HCT116 (cell line): Measurements from ENCODE around the gene RELL1. TPM values are rescaled to one million over a fixed set of nuclear protein-coding genes. Genes with fewer than 3 reads are reported as not detected.

Experiments
- ATAC-seq: fragments of 200-7000 bp; cut with Tn5 transposase; 2 replicates; pipeline ENCODE4 v1.9.1; 2020; ENCODE audit warnings: mild to moderate bottlenecking, moderate library complexity
- BruUV-seq: library from RNA; stranded (reverse); fragments of 400-500 nt; replicated peaks from 2 replicates; lab custom pipeline; 2021; lab: Mats Ljungman, UMichigan
- CTCF ChIA-PET: fragments of 300-600 bp; sonication (Branson Sonifier 250); formaldehyde crosslinking; loops from one replicate; lab custom pipeline; 2021; ENCODE audit warnings: antibody characterized with exemption; lab: Charles Lee
- POLR2A ChIA-PET: fragments of 300-600, 350-600 bp; sonication (Branson Sonifier 250); formaldehyde crosslinking; loops from one replicate; lab custom pipeline; 2021; ENCODE audit warnings: antibody characterized with exemption; lab: Charles Lee
- RAD21 ChIA-PET, 2 experiments: fragments of 300-600 bp; sonication (Branson Sonifier 250); formaldehyde crosslinking; loops; one replicate each; lab custom pipeline; 2023; ENCODE audit warnings: low total read pairs in 2 of 2; ENCODE audit not compliant: uncharacterized antibody in 2 of 2, unreplicated experiment in 2 of 2, low non-redundant PET in 1 of 2; lab: Charles Lee
- DNase-seq: peaks from one replicate; pipeline ENCODE4 v3.0.0-alpha.2; 2010; ENCODE audit warnings: low read depth, low spot score
- H2AFZ ChIP-seq: fragments of 200-600 bp; shearing (Covaris generic), sonication (generic); 2 replicates; pipeline ENCODE4 v1.6.1; 2017; ENCODE audit warnings: low read depth, mixed run types, mixed read lengths, antibody characterized with exemption, low read length; ENCODE audit not compliant: poor library complexity, severe bottlenecking
- H3K27ac ChIP-seq: 2 replicates; pipeline ENCODE4 v1.5.1; 2012; ENCODE audit warnings: low read depth, low read length
- H3K27me3 ChIP-seq: fragments of 200-600 bp; sonication (generic); 2 replicates; pipeline ENCODE4 v1.6.1; 2016; ENCODE audit warnings: mixed run types, low read length, mixed read lengths; ENCODE audit not compliant: insufficient read depth
- H3K36me3 ChIP-seq, 2 experiments: fragments of 200-500 bp in 1 of 2; fragments of 200-600 bp in 1 of 2; sonication (Bioruptor generic) in 1 of 2; sonication (generic) in 1 of 2; 2 replicates each; pipeline versions ENCODE4 v1.5.1 to v1.6.1; 2014 to 2016; ENCODE audit warnings: low read length in 2 of 2, inconsistent platforms in 1 of 2, mixed read lengths in 1 of 2, mixed run types in 1 of 2; ENCODE audit not compliant: insufficient read depth in 2 of 2, control insufficient read depth in 1 of 2
- H3K4me1 ChIP-seq, 2 experiments: fragments of 200-600 bp in 1 of 2; sonication (generic) in 1 of 2; 2 replicates each; pipeline versions ENCODE4 v1.5.1 to v1.6.1; 2012 to 2017; ENCODE audit warnings: low read length in 2 of 2, inconsistent platforms in 1 of 2, mild to moderate bottlenecking in 1 of 2, mixed read lengths in 1 of 2, mixed run types in 1 of 2, moderate library complexity in 1 of 2; ENCODE audit not compliant: insufficient read depth in 2 of 2, control insufficient read depth in 1 of 2
- H3K4me2 ChIP-seq: fragments of 200-600 bp; sonication (generic); 2 replicates; pipeline ENCODE4 v1.6.1; 2017; ENCODE audit warnings: mixed run types, low read length, mixed read lengths
- H3K4me3 ChIP-seq, 2 experiments: fragments of 200-600 bp in 1 of 2; sonication (generic) in 1 of 2; replicated peaks in 1 of 2; 2 replicates each; pipeline ENCODE4 v1.5.1; 2011 to 2016; ENCODE audit warnings: low read length in 2 of 2, control low read depth in 1 of 2, low read depth in 1 of 2, mild to moderate bottlenecking in 1 of 2, mixed read lengths in 1 of 2, mixed run types in 1 of 2
- H3K79me2 ChIP-seq: fragments of 200-600 bp; sonication (generic); 2 replicates; pipeline ENCODE4 v1.6.1; 2017; ENCODE audit warnings: mild to moderate bottlenecking, mixed run types, low read length, moderate library complexity, mixed read lengths; ENCODE audit not compliant: insufficient read depth
- H3K9ac ChIP-seq: fragments of 200-600 bp; sonication (generic); 2 replicates; pipeline ENCODE4 v1.6.1; 2016; ENCODE audit warnings: low read length, mixed read lengths
- H3K9me2 ChIP-seq: fragments of 200-600 bp; sonication (generic), shearing (Covaris generic); 2 replicates; pipeline ENCODE4 v1.6.1; 2017; ENCODE audit warnings: mixed run types, mild to moderate bottlenecking, moderate library complexity; ENCODE audit not compliant: insufficient read depth
- H3K9me3 ChIP-seq, 2 experiments: fragments of 200-500 bp in 1 of 2; fragments of 200-600 bp in 1 of 2; sonication (Bioruptor generic) in 1 of 2; sonication (generic) in 1 of 2; 2 replicates each; pipeline ENCODE4 v1.6.1; 2014 to 2017; ENCODE audit warnings: low read length in 2 of 2, mixed read lengths in 2 of 2, inconsistent platforms in 1 of 2, low read depth in 1 of 2, mild to moderate bottlenecking in 1 of 2, mixed run types in 1 of 2, moderate library complexity in 1 of 2; ENCODE audit not compliant: control insufficient read depth in 1 of 2, insufficient read depth in 1 of 2
- H4K20me1 ChIP-seq: fragments of 200-600 bp; sonication (generic), shearing (Covaris generic); 2 replicates; pipeline ENCODE4 v1.6.1; 2017; ENCODE audit warnings: mixed run types, mild to moderate bottlenecking, moderate library complexity; ENCODE audit not compliant: insufficient read depth
- ATF3 ChIP-seq: IDR thresholded peaks from 2 replicates; pipeline ENCODE4 v1.6.1; 2012
- CBX3 ChIP-seq: IDR thresholded peaks from 2 replicates; pipeline ENCODE4 v1.6.1; 2012; ENCODE audit warnings: low read depth
- EGR1 ChIP-seq: IDR thresholded peaks from 2 replicates; pipeline ENCODE4 v1.6.1; 2012; ENCODE audit warnings: low read depth
- ELF1 ChIP-seq: IDR thresholded peaks from 2 replicates; pipeline ENCODE4 v1.6.1; 2012; ENCODE audit warnings: low read depth, borderline replicate concordance
- EZH2 ChIP-seq: fragments of 200-600 bp; sonication (generic); IDR thresholded peaks from 2 replicates; pipeline ENCODE4 v1.6.1; 2017; ENCODE audit warnings: antibody characterized with exemption, mixed run types
- EZH2phosphoT487 ChIP-seq: fragments of 200-600 bp; IDR thresholded peaks from 2 replicates; pipeline ENCODE4 v1.6.1; 2018; ENCODE audit warnings: antibody characterized with exemption, borderline replicate concordance
- FOSL1 ChIP-seq: IDR thresholded peaks from 2 replicates; pipeline ENCODE4 v1.6.1; 2012; ENCODE audit warnings: low read depth
- JUND ChIP-seq: IDR thresholded peaks from 2 replicates; pipeline ENCODE4 v1.6.1; 2012
- MAX ChIP-seq: IDR thresholded peaks from 2 replicates; pipeline ENCODE4 v1.6.1; 2012
- POLR2A ChIP-seq: IDR thresholded peaks from 2 replicates; pipeline ENCODE4 v1.7.0; 2011; ENCODE audit warnings: borderline replicate concordance; ENCODE audit not compliant: insufficient read depth, insufficient read length; ENCODE audit errors: extremely low read depth
- RAD21 ChIP-seq: IDR thresholded peaks from 2 replicates; pipeline ENCODE4 v1.6.1; 2012; ENCODE audit warnings: low read depth, mild to moderate bottlenecking
- REST ChIP-seq: IDR thresholded peaks from 2 replicates; pipeline ENCODE4 v1.6.1; 2012; ENCODE audit warnings: low read depth
- SIN3A ChIP-seq: IDR thresholded peaks from 2 replicates; pipeline ENCODE4 v1.6.1; 2012; ENCODE audit warnings: low read depth
- SRF ChIP-seq: IDR thresholded peaks from 2 replicates; pipeline ENCODE4 v1.6.1; 2012; ENCODE audit warnings: low read depth
- ZBTB33 ChIP-seq: IDR thresholded peaks from 2 replicates; pipeline ENCODE4 v1.6.1; 2011; ENCODE audit warnings: mild to moderate bottlenecking, low read length, moderate library complexity; ENCODE audit not compliant: insufficient replicate concordance; ENCODE audit errors: extremely low read depth
- ZFX ChIP-seq: fragments of 450-650 bp; IDR thresholded peaks from 2 replicates; pipeline ENCODE4 v1.6.1; 2017
- ZNF274 ChIP-seq: fragments of 200-500 bp; sonication (Bioruptor generic); IDR thresholded peaks from 2 replicates; pipeline ENCODE4 v1.6.1; 2014; ENCODE audit warnings: mild to moderate bottlenecking, low read depth, low read length, inconsistent platforms
- intact Hi-C: fragments of 100-400 bp; cut with micrococcal nuclease; formaldehyde crosslinking; loops from 2 replicates; pipeline ENCODE4 v1.10.0; 2022
- total RNA-seq: library from RNA; stranded (reverse); gene quantifications from one replicate; pipeline ENCODE4 v1.2.1, GENCODE V29; 2021; ENCODE audit not compliant: unreplicated experiment

RELL1 gene
- total RNA-seq, 1 experiment from 2014 or later: 30.2 TPM

- ATAC-seq (no peak), DNase-seq (no peak)
- POLR2A ChIA-PET: no interaction called here
- RAD21 ChIA-PET: no interaction called here
- CTCF ChIA-PET: no interaction called here
- no peaks in the 10 kb centered on the region for H3K9me2 ChIP-seq
- TF ChIP-seq EZH2phosphoT487: no peak
- TF ChIP-seq RAD21: no peak
- no peak for TF ChIP-seq MAX
- TF ChIP-seq SRF: no peak
- no peak for TF ChIP-seq ELF1
- no peak for TF ChIP-seq EZH2
- no peak for TF ChIP-seq ZBTB33
- no peak for TF ChIP-seq ZFX
- no peak for TF ChIP-seq CBX3
- TF ChIP-seq JUND: no peak
- TF ChIP-seq ZNF274: no peak
- no peak for TF ChIP-seq SIN3A
- TF ChIP-seq EGR1: no peak
- TF ChIP-seq POLR2A: no peak
- no peak for TF ChIP-seq FOSL1
- TF ChIP-seq ATF3: no peak
- no peak for TF ChIP-seq REST
- no peaks in the 10 kb centered on the region for H3K36me3 ChIP-seq
- no peaks in the 10 kb centered on the region for H3K79me2 ChIP-seq
- no peak overlapping the region for H3K4me2 ChIP-seq
- H3K9ac ChIP-seq: no peak overlapping the region
- no peaks in the 10 kb centered on the region for H3K9me3 ChIP-seq
- H3K4me3 ChIP-seq: no peak overlapping the region
- BruUV-seq: no TSS peak
- no peaks in the 10 kb centered on the region for H4K20me1 ChIP-seq
- no peak overlapping the region for H2AFZ ChIP-seq
- H3K4me1 ChIP-seq: no peaks in the 10 kb centered on the region
- no peak overlapping the region for H3K27ac ChIP-seq
- no peaks in the 10 kb centered on the region for H3K27me3 ChIP-seq
- intact Hi-C loops: no loop called here
These were observed 70.5 kb downstream of the RELL1 start for GRCh38 chr4:37615720-37616063.
